Measurements from ENCODE around the gene PROSER1. TPM values are rescaled to one million over a fixed set of nuclear protein-coding genes. Genes with fewer than 3 reads are reported as not detected.

PROSER1 gene
- total and polyA plus RNA-seq, 10 of the 15 experiments (the other 5 are each of a cell fraction or from before 2014, with no cell fraction given): 14.3 to 66.0 (median 26.9) TPM

DNA sequence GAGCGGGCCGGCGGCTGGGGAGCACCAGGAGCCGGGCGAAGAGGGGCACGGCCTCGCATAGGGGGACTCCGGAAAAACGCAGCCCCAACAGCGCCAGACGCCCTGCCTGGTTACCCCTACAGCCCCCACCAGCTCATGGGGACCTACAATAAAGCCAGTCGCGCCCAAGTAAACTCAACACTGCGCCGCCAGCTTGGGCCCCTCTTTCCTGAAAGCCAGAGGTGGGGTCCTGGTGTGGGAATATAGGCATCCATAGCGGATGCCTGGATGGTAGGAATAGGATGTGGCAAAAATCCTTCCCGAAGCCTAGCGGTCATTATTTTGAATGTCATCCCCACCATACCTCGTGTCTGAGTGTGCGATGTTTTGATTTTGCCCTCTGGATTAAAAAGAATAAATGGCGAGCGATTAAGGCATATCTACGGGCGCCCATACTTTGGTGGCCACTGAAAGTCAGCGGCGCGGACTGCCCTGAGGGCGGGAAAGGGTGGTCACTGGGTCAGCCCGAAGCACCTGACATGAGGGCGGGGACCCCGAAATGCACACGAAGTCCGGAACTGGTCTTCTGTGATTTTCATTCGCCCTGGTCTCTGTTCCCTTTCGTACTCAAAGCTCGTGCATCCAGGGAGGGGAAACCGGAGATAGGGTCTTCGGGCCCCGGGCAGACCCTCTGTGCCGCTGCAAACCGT, at the start of gene PROSER1, which contains the start of gene NHLRC3 (continued):
- TF ChIP-seq, protein P1, sequence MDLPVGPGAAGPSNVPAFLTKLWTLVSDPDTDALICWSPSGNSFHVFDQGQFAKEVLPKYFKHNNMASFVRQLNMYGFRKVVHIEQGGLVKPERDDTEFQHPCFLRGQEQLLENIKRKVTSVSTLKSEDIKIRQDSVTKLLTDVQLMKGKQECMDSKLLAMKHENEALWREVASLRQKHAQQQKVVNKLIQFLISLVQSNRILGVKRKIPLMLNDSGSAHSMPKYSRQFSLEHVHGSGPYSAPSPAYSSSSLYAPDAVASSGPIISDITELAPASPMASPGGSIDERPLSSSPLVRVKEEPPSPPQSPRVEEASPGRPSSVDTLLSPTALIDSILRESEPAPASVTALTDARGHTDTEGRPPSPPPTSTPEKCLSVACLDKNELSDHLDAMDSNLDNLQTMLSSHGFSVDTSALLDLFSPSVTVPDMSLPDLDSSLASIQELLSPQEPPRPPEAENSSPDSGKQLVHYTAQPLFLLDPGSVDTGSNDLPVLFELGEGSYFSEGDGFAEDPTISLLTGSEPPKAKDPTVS (IDR thresholded peaks at IDR 0.05; ENCODE audit: low read depth, low read length): peak; percentile 62; the same call in 1 of the 2 replicates
- TF ChIP-seq ZBED1 (IDR thresholded peaks at IDR 0.05; ENCODE audit: borderline replicate concordance) (no peak), NR2C1 (IDR thresholded peaks at IDR 0.05) (0 out of 2 replicates have a peak, but pooled peaks have one; percentile 58), ZNF622 (IDR thresholded peaks at IDR 0.05) (no peak), FOXM1 (IDR thresholded peaks at IDR 0.05; ENCODE audit: low read depth, low read length) (peak; percentile 54; the same call in 1 of the 2 replicates), NFYA (IDR thresholded peaks at IDR 0.05; ENCODE audit: borderline replicate concordance, low read depth, low read length) (no peak), SREBF1 (IDR thresholded peaks at IDR 0.05; ENCODE audit: low read length) (no peak), NR2F1 (conservative IDR thresholded peaks at IDR 0.05) (0 out of 2 replicates have a peak, but pooled peaks have one; percentile 49), RCOR1 (conservative IDR thresholded peaks at IDR 0.05; ENCODE audit: low read depth, low read length) (no peak), LARP7 (IDR thresholded peaks at IDR 0.05) (peak; percentile 100), TAF1 (IDR thresholded peaks at IDR 0.05; ENCODE audit: borderline replicate concordance, low read depth, low read length) (peak; percentile 73), RAD51 (IDR thresholded peaks at IDR 0.05) (peak; percentile 84), PAX8 (IDR thresholded peaks at IDR 0.05) (no peak), TARDBP (IDR thresholded peaks at IDR 0.05; ENCODE audit: borderline replicate concordance) (peak; percentile 78; the same call in 1 of the 2 replicates), SUPT20H (IDR thresholded peaks at IDR 0.05; ENCODE audit: borderline replicate concordance, control insufficient read depth, low read depth, low read length) (no peak)
- TF ChIP-seq, protein P2, sequence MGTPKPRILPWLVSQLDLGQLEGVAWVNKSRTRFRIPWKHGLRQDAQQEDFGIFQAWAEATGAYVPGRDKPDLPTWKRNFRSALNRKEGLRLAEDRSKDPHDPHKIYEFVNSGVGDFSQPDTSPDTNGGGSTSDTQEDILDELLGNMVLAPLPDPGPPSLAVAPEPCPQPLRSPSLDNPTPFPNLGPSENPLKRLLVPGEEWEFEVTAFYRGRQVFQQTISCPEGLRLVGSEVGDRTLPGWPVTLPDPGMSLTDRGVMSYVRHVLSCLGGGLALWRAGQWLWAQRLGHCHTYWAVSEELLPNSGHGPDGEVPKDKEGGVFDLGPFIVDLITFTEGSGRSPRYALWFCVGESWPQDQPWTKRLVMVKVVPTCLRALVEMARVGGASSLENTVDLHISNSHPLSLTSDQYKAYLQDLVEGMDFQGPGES (IDR thresholded peaks at IDR 0.05): peak; percentile 61; the same call in 1 of the 2 replicates
- TF ChIP-seq, protein P3, sequence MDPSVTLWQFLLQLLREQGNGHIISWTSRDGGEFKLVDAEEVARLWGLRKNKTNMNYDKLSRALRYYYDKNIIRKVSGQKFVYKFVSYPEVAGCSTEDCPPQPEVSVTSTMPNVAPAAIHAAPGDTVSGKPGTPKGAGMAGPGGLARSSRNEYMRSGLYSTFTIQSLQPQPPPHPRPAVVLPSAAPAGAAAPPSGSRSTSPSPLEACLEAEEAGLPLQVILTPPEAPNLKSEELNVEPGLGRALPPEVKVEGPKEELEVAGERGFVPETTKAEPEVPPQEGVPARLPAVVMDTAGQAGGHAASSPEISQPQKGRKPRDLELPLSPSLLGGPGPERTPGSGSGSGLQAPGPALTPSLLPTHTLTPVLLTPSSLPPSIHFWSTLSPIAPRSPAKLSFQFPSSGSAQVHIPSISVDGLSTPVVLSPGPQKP (IDR thresholded peaks at IDR 0.05; ENCODE audit: low read depth, low read length): peak; percentile 57
- TF ChIP-seq, protein P4, sequence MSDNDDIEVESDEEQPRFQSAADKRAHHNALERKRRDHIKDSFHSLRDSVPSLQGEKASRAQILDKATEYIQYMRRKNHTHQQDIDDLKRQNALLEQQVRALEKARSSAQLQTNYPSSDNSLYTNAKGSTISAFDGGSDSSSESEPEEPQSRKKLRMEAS (IDR thresholded peaks at IDR 0.05; ENCODE audit: low read depth, low read length): peak; percentile 75
- TF ChIP-seq, protein P5, sequence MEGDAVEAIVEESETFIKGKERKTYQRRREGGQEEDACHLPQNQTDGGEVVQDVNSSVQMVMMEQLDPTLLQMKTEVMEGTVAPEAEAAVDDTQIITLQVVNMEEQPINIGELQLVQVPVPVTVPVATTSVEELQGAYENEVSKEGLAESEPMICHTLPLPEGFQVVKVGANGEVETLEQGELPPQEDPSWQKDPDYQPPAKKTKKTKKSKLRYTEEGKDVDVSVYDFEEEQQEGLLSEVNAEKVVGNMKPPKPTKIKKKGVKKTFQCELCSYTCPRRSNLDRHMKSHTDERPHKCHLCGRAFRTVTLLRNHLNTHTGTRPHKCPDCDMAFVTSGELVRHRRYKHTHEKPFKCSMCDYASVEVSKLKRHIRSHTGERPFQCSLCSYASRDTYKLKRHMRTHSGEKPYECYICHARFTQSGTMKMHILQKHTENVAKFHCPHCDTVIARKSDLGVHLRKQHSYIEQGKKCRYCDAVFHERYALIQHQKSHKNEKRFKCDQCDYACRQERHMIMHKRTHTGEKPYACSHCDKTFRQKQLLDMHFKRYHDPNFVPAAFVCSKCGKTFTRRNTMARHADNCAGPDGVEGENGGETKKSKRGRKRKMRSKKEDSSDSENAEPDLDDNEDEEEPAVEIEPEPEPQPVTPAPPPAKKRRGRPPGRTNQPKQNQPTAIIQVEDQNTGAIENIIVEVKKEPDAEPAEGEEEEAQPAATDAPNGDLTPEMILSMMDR (IDR thresholded peaks at IDR 0.05 in 2 of 3, conservative IDR thresholded peaks at IDR 0.05 in 1 of 3; ENCODE audit: control insufficient read depth in 2 of 3, extremely low read depth in 1 of 3, insufficient read depth in 1 of 3, low read depth in 3 of 3, low read length in 3 of 3): no peak
- TF ChIP-seq, protein P6, sequence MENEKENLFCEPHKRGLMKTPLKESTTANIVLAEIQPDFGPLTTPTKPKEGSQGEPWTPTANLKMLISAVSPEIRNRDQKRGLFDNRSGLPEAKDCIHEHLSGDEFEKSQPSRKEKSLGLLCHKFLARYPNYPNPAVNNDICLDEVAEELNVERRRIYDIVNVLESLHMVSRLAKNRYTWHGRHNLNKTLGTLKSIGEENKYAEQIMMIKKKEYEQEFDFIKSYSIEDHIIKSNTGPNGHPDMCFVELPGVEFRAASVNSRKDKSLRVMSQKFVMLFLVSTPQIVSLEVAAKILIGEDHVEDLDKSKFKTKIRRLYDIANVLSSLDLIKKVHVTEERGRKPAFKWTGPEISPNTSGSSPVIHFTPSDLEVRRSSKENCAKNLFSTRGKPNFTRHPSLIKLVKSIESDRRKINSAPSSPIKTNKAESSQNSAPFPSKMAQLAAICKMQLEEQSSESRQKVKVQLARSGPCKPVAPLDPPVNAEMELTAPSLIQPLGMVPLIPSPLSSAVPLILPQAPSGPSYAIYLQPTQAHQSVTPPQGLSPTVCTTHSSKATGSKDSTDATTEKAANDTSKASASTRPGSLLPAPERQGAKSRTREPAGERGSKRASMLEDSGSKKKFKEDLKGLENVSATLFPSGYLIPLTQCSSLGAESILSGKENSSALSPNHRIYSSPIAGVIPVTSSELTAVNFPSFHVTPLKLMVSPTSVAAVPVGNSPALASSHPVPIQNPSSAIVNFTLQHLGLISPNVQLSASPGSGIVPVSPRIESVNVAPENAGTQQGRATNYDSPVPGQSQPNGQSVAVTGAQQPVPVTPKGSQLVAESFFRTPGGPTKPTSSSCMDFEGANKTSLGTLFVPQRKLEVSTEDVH (IDR thresholded peaks at IDR 0.05; ENCODE audit: low read depth, partially characterized antibody): peak; percentile 94

Data from GM12878 (cell line).